ENCODE results near the gene ERCC2.
"Not testable (repeated sequence)": the region's sequence is repeated elsewhere in the genome, so short reads cannot be mapped to it uniquely, and the experiment has no call there.

ERCC2 gene

GRCh38 chr19:45409557-45409920 is 39.2 kb upstream of the ERCC2 start:
- no peak for TF ChIP-seq CTCF (IDR thresholded peaks at IDR 0.05; ENCODE audit: borderline replicate concordance, insufficient read depth, low read depth, low read length)
- no peak overlapping the region for H3K4me3 ChIP-seq (ENCODE audit: low read depth, low read length)

GRCh38 chr19:45408830-45409556 is 38.6 kb upstream of the ERCC2 start:
- TF ChIP-seq CTCF (IDR thresholded peaks at IDR 0.05; ENCODE audit: borderline replicate concordance, insufficient read depth, low read depth, low read length): no peak
- no peak overlapping the region for H3K4me3 ChIP-seq (ENCODE audit: low read depth, low read length)

- TF ChIP-seq CTCF (IDR thresholded peaks at IDR 0.05; ENCODE audit: borderline replicate concordance, insufficient read depth, low read depth, low read length): no peak
- H3K4me3 ChIP-seq (ENCODE audit: low read depth, low read length): no peak overlapping the region
These were observed 37.7 kb upstream of the ERCC2 start for GRCh38 chr19:45408121-45408520.

- H3K4me3 ChIP-seq (ENCODE audit: low read depth, low read length): not testable (repeated sequence)
These were observed 37.2 kb upstream of the ERCC2 start for GRCh38 chr19:45407585-45407984.

GRCh38 chr19:45407091-45407375 is 36.7 kb upstream of the ERCC2 start:
- H3K4me3 ChIP-seq (ENCODE audit: low read depth, low read length): peak overlapping the region; percentile 82
- no peak for TF ChIP-seq CTCF (IDR thresholded peaks at IDR 0.05; ENCODE audit: borderline replicate concordance, insufficient read depth, low read depth, low read length)

GRCh38 chr19:45406226-45407090 is 36.1 kb upstream of the ERCC2 start, which contains the start of gene POLR1G:
TSS of gene POLR1G (plus strand) at chr19:45406644. CDS start at chr19:45406697, 53 bp downstream.
- TF ChIP-seq CTCF (IDR thresholded peaks at IDR 0.05; ENCODE audit: borderline replicate concordance, insufficient read depth, low read depth, low read length): no peak
- peak within 1 kb of the TSS; percentile 82 for H3K4me3 ChIP-seq (ENCODE audit: low read depth, low read length)

- TF ChIP-seq CTCF (IDR thresholded peaks at IDR 0.05; ENCODE audit: borderline replicate concordance, insufficient read depth, low read depth, low read length): no peak
These were observed 35.3 kb upstream of the ERCC2 start for GRCh38 chr19:45405435-45406225.

More at GRCh38 chr19:45405435-45406225, 35.3 kb upstream of the ERCC2 start:
- peak overlapping the region; percentile 82 for H3K4me3 ChIP-seq (ENCODE audit: low read depth, low read length)
